ENCODE data around the gene RPLP1.

The RPLP1 gene

GRCh38 chr15:69452692-69453521 lies at the start of gene RPLP1:
Gene RPLP1, plus strand, starts transcription at chr15:69452818. Its CDS starts 131 bp downstream, at chr15:69452949.
- peak; percentile 94 for FAIRE-seq
- DNase-seq (ENCODE audit: insufficient read length, low spot score), result peak; percentile 56

GRCh38 chr15:69403594-69403993 lies 49.0 kb upstream of the RPLP1 start:
- no peak for DNase-seq (ENCODE audit: insufficient read length, low spot score)
- FAIRE-seq, result no peak

GRCh38 chr15:69405110-69405509 lies 47.5 kb upstream of the RPLP1 start:
- FAIRE-seq (no peak), DNase-seq (ENCODE audit: insufficient read length, low spot score) (no peak)

GRCh38 chr15:69407719-69408400 lies 44.8 kb upstream of the RPLP1 start:
- DNase-seq (ENCODE audit: insufficient read length, low spot score), result no peak
- FAIRE-seq, result no peak

GRCh38 chr15:69408841-69409240 lies 43.8 kb upstream of the RPLP1 start:
- no peak for FAIRE-seq

GRCh38 chr15:69410248-69410874 lies 42.3 kb upstream of the RPLP1 start:
- DNase-seq (ENCODE audit: insufficient read length, low spot score) (no peak), FAIRE-seq (no peak)

More at GRCh38 chr15:69408841-69409240, 43.8 kb upstream of the RPLP1 start:
- DNase-seq (ENCODE audit: insufficient read length, low spot score), result no peak

GRCh38 chr15:69412274-69412673 lies 40.3 kb upstream of the RPLP1 start:
- FAIRE-seq (no peak), DNase-seq (ENCODE audit: insufficient read length, low spot score) (no peak)

- DNase-seq (ENCODE audit: insufficient read length, low spot score) (no peak), FAIRE-seq (no peak)
Observed at GRCh38 chr15:69412701-69413100, 39.9 kb upstream of the RPLP1 start.

- peak; percentile 94 for DNase-seq (ENCODE audit: insufficient read length, low spot score)
- FAIRE-seq, result peak; percentile 95
Observed at GRCh38 chr15:69413822-69414700, 38.6 kb upstream of the RPLP1 start, which contains the start of gene KIF23. Gene KIF23, plus strand, starts transcription at chr15:69414349. Its CDS starts 117 bp downstream, at chr15:69414466.

GRCh38 chr15:69414701-69415167 lies 37.9 kb upstream of the RPLP1 start:
- peak; percentile 23 for DNase-seq (ENCODE audit: insufficient read length, low spot score)
- peak; percentile 66 for FAIRE-seq

GRCh38 chr15:69415381-69415780 lies 37.2 kb upstream of the RPLP1 start:
- FAIRE-seq (peak; percentile 39), DNase-seq (ENCODE audit: insufficient read length, low spot score) (no peak)

- no peak for FAIRE-seq
Observed at GRCh38 chr15:69417581-69417980, 35.0 kb upstream of the RPLP1 start.

GRCh38 chr15:69421498-69421897 lies 31.1 kb upstream of the RPLP1 start:
- DNase-seq (ENCODE audit: insufficient read length, low spot score) (no peak), FAIRE-seq (no peak)

More at GRCh38 chr15:69417581-69417980, 35.0 kb upstream of the RPLP1 start:
- no peak for DNase-seq (ENCODE audit: insufficient read length, low spot score)

GRCh38 chr15:69422336-69422895 lies 30.2 kb upstream of the RPLP1 start:
- no peak for FAIRE-seq
- no peak for DNase-seq (ENCODE audit: insufficient read length, low spot score)

- FAIRE-seq (no peak), DNase-seq (ENCODE audit: insufficient read length, low spot score) (no peak)
Observed at GRCh38 chr15:69424001-69424400, 28.6 kb upstream of the RPLP1 start.

- FAIRE-seq, result no peak
- DNase-seq (ENCODE audit: insufficient read length, low spot score), result no peak
Observed at GRCh38 chr15:69424748-69425413, 27.7 kb upstream of the RPLP1 start.

- DNase-seq (ENCODE audit: insufficient read length, low spot score) (no peak), FAIRE-seq (no peak)
Observed at GRCh38 chr15:69433831-69434230, 18.8 kb upstream of the RPLP1 start.

- FAIRE-seq, result no peak
- no peak for DNase-seq (ENCODE audit: insufficient read length, low spot score)
Observed at GRCh38 chr15:69434238-69434637, 18.4 kb upstream of the RPLP1 start.

- FAIRE-seq, result no peak
- DNase-seq (ENCODE audit: insufficient read length, low spot score), result no peak
Observed at GRCh38 chr15:69434679-69435078, 17.9 kb upstream of the RPLP1 start.
